Esophagus muscularis mucosa (tissue), 3 donors: Measurements from ENCODE around the gene CAPN11.

Experiments
- CTCF ChIP-seq, 3 experiments: fragments of 200-600 bp in 2 of 3; fragments of 450-650 bp in 1 of 3; sonication (generic) in 2 of 3; IDR thresholded peaks; one replicate each; pipeline ENCODE4 v1.5.1; 2017 to 2019; ENCODE audit warnings: antibody characterized with exemption in 3 of 3, mild to moderate bottlenecking in 2 of 3, moderate library complexity in 1 of 3
- POLR2A ChIP-seq: fragments of 450-650 bp; IDR thresholded peaks from one replicate; pipeline ENCODE4 v1.6.1; 2017; ENCODE audit warnings: antibody characterized with exemption, moderate library complexity, mild to moderate bottlenecking, low read depth

GRCh38 chr6:44214307-44214706 lies 55.7 kb downstream of the CAPN11 start:
- TF ChIP-seq POLR2A: no peak
- TF ChIP-seq CTCF (IDR thresholded peaks at IDR 0.05): no peak
